HG02588 (cell line): ENCODE results near the gene PRDX5.

Source experiments
- ATAC-seq: cut with Tn5 transposase; IDR thresholded peaks from one replicate; pipeline ENCODE4 v1.9.1; 2021; ENCODE audit warnings: mild to moderate bottlenecking, moderate library complexity; ENCODE audit not compliant: unreplicated experiment

Gene PRDX5

DNA sequence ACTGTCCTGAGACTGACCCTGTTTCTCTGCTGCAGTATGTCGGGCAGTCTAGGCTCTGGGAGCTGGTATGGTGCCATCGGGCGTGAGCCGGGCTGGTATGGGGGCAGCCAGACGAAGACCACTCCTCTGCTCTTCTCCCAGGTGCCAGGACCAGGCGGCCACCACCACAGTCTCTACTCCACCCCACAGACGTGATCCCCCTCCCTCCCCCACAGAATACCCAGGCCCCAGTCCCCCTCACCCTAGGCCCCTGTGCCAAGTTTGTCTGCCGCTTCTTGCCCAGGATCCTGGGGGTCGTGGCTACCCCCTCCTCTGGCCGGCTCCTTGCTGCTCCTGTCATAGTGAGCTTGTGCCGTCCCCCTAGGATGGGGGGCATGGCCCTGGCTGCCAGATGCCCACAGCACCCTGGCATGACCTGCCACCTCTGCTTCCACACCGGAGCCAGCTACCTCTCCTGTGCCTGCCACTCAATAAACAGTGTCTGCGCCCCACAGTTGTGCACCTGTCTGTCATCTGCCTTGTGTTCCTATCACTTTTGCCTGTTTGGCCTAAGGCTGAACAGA lies 28.8 kb upstream of the PRDX5 start:
- ATAC-seq = no peak

DNA sequence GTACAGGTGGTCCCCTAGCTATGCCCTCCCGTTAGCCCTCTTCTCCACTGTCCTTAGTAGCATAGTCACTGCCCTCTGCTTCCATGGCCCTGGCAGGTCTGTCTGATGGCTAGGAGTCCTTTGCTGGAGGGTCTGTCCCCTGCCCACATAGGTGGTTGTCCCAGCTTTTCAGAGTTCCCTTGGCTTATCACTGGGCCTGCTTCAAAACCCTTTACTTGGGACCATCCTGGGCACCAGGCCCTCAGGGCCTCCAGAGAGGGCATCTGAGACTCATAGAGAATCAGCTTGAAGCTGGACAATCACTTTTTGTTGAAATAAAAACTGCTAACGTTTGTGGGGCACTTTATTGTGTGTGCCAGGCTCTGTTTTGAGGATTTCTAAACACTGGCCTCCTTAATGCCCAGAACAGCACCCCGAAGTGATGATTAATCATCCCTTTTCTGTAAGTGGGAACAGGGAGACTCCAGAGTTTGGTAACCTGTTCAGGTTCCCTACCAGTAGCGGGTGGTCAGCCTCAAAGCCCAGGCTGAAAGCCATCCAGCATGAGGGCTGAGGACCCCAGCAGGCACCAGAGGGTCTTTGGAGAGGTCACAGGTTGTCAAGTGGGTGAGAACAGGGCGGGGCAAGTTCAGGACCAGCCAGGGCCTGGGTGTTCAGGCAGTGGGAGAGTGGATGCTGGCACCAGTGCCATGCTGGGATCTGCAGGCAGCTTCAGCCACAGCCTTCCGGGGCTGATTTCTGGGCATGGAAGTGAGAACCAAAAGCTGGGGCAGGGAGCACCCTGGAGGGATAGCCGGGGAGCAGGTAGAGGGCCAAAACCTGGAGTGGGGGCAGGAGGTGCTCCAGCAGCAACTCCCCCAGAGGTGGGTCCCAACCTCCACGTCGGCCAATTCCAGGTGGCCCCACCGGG lies 27.3 kb upstream of the PRDX5 start:
- ATAC-seq = no peak

DNA sequence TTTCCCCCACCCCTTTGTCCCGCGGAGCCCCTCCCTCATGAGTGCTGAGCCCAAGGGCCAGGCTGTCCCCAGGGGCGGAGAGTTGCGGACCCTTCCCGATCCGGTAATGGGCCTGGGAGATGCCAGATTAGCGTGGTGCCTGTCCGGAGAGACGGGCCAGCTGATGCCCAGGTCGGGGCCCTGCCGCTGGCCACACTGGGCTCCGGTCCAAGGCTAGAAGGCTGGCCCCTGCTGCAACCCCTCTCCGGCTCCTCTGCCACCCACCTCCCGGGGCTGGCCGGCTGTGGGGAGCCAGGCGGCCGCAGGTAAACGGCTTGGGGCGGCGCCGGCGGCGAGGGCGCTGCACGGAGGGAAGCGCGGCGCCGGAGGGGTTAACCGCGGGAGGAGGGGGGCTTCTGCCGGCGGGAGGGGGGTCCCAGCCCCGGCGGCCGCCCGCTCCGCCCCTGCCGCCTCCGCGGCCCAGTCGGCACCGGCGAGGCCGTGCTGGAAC lies 26.6 kb upstream of the PRDX5 start, which contains the start of gene KCNK4:
Gene KCNK4, plus strand, starts transcription at position 41 of the 490 bp plus-strand sequence. CDS start 1,717 bp downstream, outside the sequence.
- ATAC-seq = no peak

DNA sequence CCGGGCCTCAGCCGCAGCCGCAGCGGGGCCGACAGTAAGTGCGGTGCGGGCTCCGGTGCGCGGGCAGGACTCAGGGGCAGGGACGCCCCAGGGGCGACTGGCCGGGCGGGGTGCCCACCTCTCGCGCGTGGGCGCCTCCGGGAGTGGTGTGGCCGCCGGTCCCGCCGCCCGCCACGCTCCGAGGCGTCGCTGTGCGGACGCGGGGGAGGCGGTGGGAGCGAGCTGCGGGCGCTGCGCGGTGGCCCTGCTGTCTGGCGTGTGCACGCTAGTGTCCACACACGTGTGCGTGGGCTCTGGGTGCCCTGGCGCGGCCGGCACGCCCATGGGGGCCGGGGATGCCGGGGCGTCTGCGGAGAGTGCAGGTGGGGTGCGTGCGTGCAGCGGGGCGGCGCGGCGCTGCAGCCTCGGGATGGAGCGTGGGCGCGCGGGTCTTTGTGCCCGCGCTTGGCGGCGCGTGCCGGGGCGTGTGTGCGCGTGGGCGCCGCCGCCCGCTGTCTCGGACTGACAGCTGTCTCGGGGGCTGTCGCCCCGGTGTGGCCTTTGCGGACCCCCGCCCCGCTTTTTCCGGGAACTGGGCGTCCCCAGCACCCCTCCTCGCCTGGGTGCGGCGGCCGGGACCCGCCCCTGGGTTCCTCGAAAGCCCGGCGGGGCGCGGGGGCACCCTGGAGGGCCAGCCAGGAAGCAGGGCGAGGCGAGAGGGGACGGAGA lies 26.0 kb upstream of the PRDX5 start:
- ATAC-seq = no peak

DNA sequence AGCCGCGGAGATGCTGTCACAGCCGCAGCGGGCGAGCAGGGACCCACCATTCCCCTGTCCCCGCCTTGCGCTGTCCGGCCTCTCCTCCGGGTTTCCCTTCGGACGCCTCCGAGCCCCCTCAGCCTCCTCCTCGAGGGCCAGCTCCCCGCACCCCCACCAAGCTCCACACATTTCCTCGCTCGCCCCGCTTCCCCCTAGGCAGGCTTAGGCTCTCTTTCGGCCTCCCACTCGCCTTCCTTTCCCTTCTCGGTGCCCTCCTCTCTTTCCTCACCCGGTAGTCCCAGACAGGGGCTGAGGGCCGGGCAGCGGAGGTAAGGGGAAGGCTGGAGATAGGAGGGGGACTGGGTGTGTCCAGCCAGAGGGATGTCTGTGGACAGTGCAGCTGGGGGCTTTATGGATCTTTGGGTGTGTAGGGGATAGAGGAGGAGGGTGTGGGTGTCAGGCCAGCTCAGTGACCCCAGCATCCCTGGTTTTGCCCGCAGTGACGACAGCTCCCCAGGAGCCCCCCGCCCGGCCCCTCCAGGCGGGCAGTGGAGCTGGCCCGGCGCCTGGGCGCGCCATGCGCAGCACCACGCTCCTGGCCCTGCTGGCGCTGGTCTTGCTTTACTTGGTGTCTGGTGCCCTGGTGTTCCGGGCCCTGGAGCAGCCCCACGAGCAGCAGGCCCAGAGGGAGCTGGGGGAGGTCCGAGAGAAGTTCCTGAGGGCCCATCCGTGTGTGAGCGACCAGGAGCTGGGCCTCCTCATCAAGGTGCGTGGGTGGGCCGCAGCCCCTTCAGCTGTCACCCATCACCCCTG lies 25.3 kb upstream of the PRDX5 start:
- ATAC-seq = no peak

DNA sequence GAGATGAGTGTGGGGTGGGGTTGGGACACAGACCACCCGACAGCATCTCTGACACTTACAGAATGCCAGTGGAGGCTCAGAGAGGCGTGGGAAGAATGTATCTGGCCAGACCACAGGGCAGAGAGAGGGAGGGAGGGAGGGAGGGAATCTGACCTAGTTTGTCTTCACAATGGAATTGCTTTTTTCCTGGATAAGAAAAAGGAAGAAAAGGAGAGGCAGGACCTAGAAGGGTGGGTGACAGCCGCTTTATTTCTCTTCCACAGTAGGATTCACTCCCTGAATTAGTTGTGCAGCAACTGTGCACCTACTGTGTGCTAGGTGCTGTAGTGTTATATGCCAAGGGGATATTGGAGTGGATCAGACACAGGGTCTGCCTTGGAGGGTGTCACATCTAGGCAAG lies 23.1 kb upstream of the PRDX5 start:
- ATAC-seq = no peak

DNA sequence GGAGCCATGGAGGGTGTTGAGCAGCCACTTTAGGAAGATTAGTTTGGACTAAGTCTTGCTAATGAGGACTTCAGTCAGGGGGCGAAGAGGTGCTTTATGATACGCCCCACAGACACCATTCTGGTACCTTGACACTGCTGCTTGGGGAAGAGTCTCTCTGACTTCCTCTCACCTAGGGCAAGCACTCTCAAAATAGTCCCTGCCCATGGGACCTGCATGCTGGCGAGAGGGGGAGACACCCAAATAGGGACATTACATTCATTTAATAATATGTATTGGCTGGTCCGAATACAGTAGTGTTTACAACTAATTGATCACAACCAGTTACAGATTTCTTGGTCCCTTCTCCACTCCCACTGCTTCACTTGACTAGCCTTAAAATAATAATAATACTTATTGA lies 22.2 kb upstream of the PRDX5 start:
- no peak for ATAC-seq

DNA sequence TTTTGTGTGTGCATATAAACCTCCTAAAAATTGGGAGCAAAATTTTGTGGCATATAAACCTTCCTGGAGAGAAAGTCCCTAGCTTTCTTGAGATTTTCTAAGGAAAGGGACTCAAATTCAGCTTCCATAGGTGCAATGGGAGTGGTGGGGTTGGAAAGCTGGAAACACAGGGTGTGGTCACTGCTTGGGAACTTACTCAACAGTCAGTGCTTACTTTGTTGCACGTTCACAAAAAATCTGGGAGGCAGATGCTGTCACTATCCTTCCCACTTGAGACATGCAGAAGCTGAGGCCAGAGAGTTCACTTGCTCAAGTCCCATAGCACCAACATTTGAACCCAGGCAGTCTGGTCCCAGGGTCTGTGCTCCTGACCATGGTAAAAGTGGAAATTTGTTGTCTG lies 21.7 kb upstream of the PRDX5 start:
- ATAC-seq = no peak

DNA sequence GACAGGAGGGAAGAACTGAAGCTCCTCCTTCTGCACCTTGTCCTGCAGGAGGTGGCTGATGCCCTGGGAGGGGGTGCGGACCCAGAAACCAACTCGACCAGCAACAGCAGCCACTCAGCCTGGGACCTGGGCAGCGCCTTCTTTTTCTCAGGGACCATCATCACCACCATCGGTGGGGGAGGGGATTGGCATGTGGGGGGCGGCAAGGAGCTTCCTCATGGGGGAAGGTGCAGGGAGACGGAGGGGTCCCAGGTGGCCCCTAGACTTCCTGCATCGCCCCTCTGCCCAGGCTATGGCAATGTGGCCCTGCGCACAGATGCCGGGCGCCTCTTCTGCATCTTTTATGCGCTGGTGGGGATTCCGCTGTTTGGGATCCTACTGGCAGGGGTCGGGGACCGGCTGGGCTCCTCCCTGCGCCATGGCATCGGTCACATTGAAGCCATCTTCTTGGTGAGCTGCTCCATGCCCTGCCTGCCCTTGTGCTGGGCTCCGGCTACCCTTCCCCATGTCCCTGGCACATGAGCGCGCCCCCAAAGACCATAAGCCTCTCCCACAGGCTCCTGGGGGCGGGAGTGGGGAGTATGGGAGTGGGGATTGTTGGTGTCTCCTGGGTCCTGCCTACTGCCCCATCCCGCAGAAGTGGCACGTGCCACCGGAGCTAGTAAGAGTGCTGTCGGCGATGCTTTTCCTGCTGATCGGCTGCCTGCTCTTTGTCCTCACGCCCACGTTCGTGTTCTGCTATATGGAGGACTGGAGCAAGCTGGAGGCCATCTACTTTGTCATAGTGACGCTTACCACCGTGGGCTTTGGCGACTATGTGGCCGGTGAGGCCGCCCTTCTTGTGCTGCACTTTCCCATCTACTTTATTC lies 20.9 kb upstream of the PRDX5 start:
- no peak for ATAC-seq

DNA sequence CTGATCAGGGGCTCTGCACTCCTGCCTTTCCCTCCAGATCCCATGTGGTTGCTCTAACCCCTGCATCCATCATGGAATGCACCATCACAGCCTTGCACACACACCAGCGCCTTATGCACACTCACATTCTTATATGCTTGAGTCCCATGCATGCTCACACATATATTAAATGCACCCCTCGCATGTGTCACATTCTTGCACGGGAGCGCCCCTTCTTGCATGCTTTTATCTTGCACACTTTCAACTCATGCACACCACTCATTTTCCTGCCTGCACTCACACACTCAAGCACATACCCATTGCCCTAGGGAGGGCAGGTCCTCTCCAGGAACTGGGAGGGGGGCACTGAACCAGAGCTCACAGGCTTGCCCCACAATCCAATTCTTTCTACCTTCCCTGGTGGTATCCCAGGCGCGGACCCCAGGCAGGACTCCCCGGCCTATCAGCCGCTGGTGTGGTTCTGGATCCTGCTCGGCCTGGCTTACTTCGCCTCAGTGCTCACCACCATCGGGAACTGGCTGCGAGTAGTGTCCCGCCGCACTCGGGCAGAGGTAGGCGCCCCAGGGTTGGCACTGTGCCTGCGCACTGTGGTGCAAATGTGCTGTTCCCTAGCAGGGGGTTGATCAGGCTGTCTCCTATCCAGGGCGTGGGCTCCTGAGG lies 20.1 kb upstream of the PRDX5 start:
- ATAC-seq = no peak

DNA sequence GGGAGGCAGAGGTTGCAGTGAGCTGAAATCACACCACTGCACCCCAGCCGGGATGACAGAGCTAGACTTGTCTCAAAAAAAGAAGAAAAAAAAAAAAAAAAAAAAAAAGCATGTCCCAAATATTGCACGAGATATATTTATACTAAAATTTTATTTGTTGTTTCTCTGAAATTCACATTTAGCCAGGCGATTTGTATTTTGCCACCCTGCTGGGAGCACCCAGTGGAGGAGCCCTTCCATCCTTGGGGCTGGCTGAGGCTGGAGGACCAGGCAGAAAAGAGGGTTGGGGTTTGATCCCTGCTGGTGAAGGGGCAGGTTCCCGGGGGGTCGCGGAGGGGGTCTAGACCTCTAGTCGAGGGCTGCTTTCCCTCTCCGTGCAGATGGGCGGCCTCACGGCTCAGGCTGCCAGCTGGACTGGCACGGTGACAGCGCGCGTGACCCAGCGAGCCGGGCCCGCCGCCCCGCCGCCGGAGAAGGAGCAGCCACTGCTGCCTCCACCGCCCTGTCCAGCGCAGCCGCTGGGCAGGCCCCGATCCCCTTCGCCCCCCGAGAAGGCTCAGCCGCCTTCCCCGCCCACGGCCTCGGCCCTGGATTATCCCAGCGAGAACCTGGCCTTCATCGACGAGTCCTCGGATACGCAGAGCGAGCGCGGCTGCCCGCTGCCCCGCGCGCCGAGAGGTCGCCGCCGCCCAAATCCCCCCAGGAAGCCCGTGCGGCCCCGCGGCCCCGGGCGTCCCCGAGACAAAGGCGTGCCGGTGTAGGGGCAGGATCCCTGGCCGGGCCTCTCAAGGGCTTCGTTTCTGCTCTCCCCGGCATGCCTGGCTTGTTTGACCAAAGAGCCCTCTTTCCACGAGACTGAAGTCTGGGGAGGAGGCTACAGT lies 18.7 kb upstream of the PRDX5 start:
- ATAC-seq = no peak

DNA sequence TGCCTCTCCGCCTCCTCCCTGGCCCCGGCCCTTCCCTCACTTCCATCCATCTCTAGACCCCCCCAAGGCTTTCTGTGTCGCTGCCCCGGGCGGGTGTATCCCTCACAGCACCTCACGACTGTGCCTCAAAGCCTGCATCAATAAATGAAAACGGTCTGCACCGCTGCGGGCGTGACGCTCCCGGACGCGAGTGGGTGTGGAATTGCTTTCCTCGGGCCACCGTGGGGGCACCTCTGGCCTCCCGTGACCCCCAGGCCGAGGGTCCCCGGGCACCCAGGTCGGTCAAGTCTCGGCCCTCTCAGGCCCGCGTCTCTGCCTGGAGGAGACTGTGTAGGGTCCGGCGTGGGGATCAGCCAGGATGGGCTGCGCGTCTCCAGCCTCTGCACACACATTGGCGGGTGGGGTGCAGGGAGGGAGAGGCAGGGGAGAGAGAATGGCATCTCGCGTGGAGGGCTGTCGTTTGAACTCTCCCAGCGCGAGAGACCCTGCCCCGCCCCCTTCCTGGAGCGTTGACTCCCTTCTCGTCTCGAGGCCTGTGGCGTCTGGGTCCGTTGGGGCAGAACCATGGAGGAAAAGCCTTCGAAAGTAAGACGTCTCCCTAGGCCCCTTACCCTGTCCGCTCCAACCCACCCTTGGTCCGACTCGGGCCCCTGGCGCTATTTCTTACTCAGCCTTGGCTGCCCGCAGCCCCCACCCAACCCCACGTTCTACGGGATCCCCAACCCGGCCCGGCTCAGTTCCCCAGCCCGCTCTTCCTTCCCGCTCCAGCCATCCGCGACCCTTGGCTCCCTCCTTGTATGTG lies 17.9 kb upstream of the PRDX5 start, which contains the start of gene CATSPERZ:
Gene CATSPERZ, plus strand, starts transcription at position 512 of the 802 bp plus-strand sequence. Its CDS starts 53 bp downstream, at position 565.
- ATAC-seq = no peak

DNA sequence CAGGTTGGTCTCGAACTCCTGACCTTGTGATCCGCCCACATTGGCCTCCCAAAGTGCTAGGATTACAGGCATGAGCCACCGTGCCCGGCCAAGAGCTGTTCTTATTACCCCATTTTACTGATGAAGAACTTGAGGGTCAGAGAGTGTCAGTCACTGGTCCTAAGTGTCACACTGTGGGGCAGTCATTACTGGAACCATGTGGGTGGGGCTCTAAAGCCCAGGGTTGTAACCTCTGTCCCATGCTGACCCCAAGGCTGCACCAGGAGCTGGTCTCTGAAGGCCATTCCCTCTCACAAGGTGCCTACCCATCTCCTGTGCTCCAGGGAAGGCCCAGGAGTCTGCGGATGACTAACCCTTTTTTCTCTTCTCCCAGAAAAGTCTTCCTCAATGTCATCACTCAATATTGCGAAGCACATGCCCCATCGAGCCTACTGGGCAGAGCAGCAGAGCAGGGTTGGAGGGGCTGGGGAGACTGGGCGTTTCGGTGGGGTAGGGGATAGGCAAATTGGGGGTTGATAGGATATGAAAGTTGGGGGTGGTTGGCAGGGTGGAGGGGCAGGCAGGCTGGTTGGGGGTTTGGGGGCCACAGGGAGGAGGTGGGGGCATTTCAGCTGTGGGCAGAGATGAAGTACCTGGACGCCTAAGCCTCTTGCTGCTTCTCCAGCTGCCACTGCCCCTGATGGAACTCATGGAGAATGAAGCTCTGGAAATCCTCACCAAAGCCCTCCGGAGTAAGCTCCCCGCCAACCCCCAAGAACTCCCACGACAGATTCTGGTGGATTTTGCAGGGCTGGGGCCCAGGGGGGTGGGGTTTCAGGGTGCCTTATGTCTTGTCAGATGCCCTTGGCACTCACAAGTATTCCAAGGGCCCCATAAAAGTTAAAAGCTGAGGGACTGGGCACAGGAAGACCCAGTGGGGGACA lies 14.6 kb upstream of the PRDX5 start:
- no peak for ATAC-seq

DNA sequence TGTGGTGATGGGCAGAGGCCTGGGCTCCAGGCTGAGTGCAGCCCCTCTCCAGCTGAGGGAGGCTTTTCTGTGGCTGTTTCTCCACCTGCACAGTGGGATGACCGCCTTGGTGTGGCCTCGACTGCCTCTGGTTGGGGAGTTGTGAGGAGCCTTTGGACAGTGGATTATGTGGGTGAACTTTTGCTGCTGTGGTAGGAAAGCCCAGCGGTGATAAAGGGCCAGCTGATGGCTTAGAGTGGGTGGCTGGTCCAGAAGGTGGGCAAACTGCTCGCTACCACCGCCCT lies 13.9 kb upstream of the PRDX5 start:
- no peak for ATAC-seq

DNA sequence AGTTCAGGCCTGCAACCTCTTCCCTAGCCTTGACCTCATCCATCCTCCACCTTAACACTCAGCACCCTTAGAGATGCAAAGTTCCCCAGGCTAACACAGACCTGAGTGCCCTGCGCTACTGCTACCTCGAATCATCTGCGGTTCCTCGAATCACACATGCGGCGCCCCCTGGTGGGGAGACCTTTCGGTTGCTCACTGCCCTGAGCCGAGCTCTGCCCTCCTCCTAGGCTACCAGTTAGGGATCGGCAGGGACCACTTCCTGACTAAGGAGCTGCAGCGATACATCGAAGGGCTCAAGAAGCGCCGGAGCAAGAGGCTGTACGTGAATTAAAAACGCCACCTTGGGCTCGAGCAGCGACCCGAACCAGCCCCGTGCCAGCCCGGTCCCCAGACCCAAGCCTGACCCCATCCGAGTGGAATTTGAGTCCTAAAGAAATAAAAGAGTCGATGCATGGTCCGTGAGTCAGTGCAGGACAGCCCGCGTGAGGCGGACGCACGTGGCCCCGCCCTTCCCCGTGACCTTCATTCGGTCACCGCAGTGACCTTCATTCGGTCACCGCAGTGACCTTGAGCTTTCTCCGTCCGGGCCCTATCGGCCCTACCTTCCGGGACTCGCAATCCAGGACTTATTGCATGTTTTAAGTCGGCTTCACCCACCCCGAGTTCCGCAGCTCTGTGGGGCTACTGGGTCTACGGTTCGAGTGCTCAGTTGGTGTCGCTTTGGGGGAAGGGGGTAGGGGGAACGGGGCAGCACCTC lies 13.4 kb upstream of the PRDX5 start:
- ATAC-seq = peak; percentile 30
